NT2/D1 (cell line): Measurements from ENCODE around the gene SHCBP1L.

Source experiments
- DNase-seq: peaks from one replicate; pipeline ENCODE4 v3.0.0-alpha.2; 2011; ENCODE audit warnings: low read depth, low spot score
- H3K27me3 ChIP-seq: 2 replicates; pipeline ENCODE4 v1.6.0; 2011; ENCODE audit warnings: mild to moderate bottlenecking; ENCODE audit not compliant: insufficient read length, insufficient read depth
- H3K36me3 ChIP-seq: 2 replicates; pipeline ENCODE4 v1.6.1; 2011; ENCODE audit warnings: mild to moderate bottlenecking, low read length, mixed read lengths; ENCODE audit not compliant: insufficient read depth, insufficient read length
- H3K4me1 ChIP-seq: 2 replicates; pipeline ENCODE4 v1.5.1; 2011; ENCODE audit not compliant: insufficient read depth, insufficient read length
- H3K4me3 ChIP-seq: 2 replicates; pipeline ENCODE4 v1.5.1; 2011; ENCODE audit warnings: low read depth; ENCODE audit not compliant: insufficient read length
- H3K9ac ChIP-seq: 2 replicates; pipeline ENCODE4 v1.6.0; 2011; ENCODE audit warnings: low read depth; ENCODE audit not compliant: insufficient read length
- H3K9me3 ChIP-seq: 2 replicates; pipeline ENCODE4 v1.5.1; 2011; ENCODE audit warnings: mild to moderate bottlenecking, low read length; ENCODE audit not compliant: insufficient read depth
- SUZ12 ChIP-seq: IDR thresholded peaks from 2 replicates; pipeline ENCODE4 v1.6.1; 2011; ENCODE audit not compliant: insufficient read length, insufficient read depth; ENCODE audit errors: extremely low read depth
- YY1 ChIP-seq: IDR thresholded peaks from 2 replicates; pipeline ENCODE4 v1.6.1; 2011; ENCODE audit not compliant: insufficient read length, insufficient read depth
- ZNF274 ChIP-seq: IDR thresholded peaks from 2 replicates; pipeline ENCODE4 v1.6.1; 2011; ENCODE audit warnings: mild to moderate bottlenecking, low read depth, low read length

The SHCBP1L gene

DNA sequence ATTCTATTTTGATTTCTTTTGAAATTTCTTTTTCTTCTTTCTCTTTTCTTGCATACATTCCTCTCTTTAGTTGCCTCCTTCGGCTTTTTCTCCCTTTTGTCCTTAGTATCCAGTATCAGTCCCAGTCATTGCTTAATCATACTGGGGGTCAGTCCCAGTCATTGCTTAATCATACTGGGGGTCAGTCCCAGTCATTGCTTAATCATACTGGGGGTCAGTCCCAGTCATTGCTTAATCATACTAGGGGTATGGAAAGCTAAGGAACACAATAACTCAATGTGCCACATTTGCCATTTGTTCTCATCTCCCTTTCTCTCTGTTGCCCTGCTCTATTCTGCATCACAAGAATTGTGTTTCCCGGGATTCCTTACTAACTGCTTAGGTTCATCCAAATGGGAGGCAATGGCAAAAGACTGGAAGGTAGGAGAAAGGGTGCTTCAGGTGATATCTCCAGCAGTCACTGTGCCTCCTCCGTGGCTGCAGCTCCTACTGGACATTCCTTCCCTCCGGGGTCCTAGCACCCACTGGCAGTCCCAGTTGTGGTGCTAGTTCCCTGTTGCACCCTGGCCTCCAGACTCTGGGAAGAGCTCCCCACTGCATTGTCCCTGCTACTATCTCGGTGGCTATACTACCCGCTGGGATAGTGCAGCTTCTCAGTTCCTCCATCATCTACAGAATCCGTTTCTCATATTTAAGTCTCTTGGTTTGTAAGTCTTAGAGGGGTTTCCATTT lies 37.6 kb upstream of the SHCBP1L start:
- Histone ChIP-seq H3K4me1 (no peaks in the 10 kb centered on the region), H3K36me3 (no peaks in the 10 kb centered on the region), H3K9me3 (no peaks in the 10 kb centered on the region), H3K27me3 (no peaks in the 10 kb centered on the region), H3K4me3 (no peak overlapping the region), H3K9ac (no peak overlapping the region)
- DNase-seq, result no peak
- TF ChIP-seq ZNF274 (no peak), SUZ12 (no peak), YY1 (no peak)

DNA sequence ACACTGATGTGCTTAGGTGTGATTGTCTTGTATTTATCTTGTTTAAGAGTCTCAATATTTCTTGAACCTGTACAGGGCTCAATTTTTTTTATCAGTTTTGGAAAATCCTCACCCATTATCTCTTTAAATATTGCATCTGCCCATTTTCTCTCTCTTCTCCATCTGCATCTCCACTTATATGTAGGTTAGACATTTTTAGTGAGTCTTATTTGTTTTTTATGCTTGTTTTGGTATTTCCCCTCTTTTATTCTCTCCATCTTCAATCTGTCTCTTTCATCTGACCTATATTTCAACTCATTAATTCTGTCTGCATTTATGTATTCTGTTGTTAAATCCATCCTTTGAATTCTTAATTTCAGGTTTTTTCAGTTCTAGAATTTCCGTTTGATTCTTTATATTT lies 32.9 kb upstream of the SHCBP1L start:
- no peak overlapping the region for H3K9ac ChIP-seq
- DNase-seq, result no peak

DNA sequence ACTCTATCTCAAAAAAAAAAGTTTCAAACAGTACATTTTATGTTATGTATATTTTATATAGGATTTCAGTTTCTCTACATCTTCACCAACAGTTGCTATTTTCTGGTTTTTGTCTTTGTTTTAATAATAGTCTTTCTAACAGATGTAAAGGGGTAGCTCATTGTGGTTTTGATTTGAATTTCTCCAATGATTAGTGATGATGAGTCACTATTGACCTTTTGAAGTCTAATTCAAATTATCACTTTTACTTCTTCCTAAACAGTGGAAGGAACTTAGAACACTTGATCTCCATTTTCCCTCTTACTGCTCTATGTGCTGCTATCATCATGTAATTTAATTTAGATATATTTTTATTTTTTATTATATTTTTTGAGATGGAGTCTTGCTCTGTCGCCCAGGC lies 31.7 kb upstream of the SHCBP1L start:
- no peak overlapping the region for H3K4me3 ChIP-seq
- no peak for TF ChIP-seq SUZ12
- TF ChIP-seq YY1, result no peak
- no peak for TF ChIP-seq ZNF274
- no peaks in the 10 kb centered on the region for H3K9me3 ChIP-seq

More for the DNA sequence above, 32.9 kb upstream of the SHCBP1L start:
- TF ChIP-seq ZNF274 (no peak), SUZ12 (no peak), YY1 (no peak)
- H3K4me3 ChIP-seq, result no peak overlapping the region
- no peaks in the 10 kb centered on the region for H3K27me3 ChIP-seq
- H3K4me1 ChIP-seq, result no peaks in the 10 kb centered on the region
- H3K9me3 ChIP-seq, result no peaks in the 10 kb centered on the region
- H3K36me3 ChIP-seq, result no peaks in the 10 kb centered on the region

DNA sequence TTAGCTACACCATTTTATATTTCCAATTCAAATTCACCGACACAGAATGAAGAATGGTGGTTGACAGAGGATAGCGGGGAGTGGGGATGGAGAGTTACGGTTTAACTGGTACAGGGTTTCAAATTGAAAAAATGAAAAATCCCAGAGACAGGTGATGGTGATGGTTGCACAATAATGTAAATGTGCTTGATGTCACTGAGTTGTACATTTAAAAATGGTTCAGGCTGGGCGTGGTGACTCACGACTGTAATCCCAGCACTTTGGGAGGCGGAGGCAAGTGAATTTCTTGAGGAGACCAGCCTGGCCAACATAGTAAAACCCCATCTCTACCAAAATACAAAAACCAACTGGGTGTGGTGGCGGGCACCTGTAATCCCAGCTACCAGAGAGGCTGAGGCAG lies 31.2 kb upstream of the SHCBP1L start:
- Histone ChIP-seq H3K27me3 (no peaks in the 10 kb centered on the region), H3K4me3 (no peak overlapping the region), H3K36me3 (no peaks in the 10 kb centered on the region), H3K4me1 (no peaks in the 10 kb centered on the region), H3K9ac (no peak overlapping the region), H3K9me3 (no peaks in the 10 kb centered on the region)
- no peak for TF ChIP-seq YY1
- DNase-seq, result no peak

More for the DNA sequence above, 31.7 kb upstream of the SHCBP1L start:
- no peaks in the 10 kb centered on the region for H3K4me1 ChIP-seq
- H3K36me3 ChIP-seq, result no peaks in the 10 kb centered on the region
- no peak for DNase-seq
- H3K27me3 ChIP-seq, result no peaks in the 10 kb centered on the region
- H3K9ac ChIP-seq, result no peak overlapping the region

DNA sequence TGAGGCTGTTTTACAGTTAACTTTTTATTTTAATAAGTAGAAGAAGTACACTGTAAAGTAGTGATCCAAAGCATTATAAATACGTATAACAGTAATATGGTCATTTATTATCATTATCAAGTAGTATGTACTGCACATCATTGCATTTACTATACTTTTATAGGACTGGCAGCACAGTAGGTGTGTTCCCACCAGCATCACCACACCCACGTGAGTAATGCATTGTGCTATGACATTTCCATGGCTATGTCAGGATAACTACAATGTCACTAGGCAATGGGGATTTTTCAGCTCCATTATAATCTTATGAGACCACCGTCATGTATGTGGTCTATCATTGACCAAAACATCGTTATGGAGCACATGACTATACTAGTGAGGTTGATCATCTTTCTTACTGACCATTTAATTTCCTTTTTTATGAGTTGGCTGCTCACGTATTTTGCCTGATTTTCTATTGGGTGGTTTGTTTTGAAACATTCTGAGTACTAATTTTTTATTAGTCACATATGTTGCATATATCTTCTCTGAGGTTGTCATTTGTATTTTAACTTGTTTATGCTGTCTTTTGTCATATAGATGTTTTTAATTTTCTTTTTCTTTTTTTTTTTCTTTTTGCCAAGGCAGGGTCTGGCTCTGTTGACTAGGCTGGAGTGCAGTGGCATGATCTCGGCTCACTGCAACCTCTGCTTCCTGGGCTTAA lies 25.3 kb upstream of the SHCBP1L start:
- no peaks in the 10 kb centered on the region for H3K4me1 ChIP-seq
- H3K27me3 ChIP-seq, result no peaks in the 10 kb centered on the region
- H3K4me3 ChIP-seq, result no peak overlapping the region
- no peak for TF ChIP-seq ZNF274
- TF ChIP-seq YY1, result no peak
- no peak for TF ChIP-seq SUZ12
- no peaks in the 10 kb centered on the region for H3K9me3 ChIP-seq
- no peaks in the 10 kb centered on the region for H3K36me3 ChIP-seq
- DNase-seq, result no peak
- no peak overlapping the region for H3K9ac ChIP-seq

DNA sequence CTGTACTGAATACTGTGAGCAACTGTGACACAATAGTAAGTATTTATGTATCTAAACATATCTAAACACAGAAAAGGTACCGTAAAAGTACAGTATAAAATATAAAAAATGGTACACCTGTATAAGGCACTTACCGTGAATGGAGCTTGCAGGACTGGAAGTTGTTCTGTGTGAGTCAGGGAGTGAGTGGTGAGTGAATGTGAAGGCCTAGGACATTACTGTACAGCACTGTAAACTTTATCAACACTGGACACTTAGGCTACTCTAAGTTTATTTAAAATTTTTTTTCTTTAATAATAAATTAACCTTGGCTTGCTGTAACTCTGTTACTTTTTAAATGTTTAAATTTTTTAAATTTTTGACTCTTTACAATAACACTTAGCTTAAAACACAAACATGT lies 24.5 kb upstream of the SHCBP1L start:
- Histone ChIP-seq H3K9me3 (no peaks in the 10 kb centered on the region), H3K27me3 (no peaks in the 10 kb centered on the region), H3K4me1 (no peaks in the 10 kb centered on the region), H3K36me3 (no peaks in the 10 kb centered on the region), H3K9ac (no peak overlapping the region), H3K4me3 (no peak overlapping the region)
- DNase-seq, result no peak
- TF ChIP-seq SUZ12 (no peak), ZNF274 (no peak), YY1 (no peak)

DNA sequence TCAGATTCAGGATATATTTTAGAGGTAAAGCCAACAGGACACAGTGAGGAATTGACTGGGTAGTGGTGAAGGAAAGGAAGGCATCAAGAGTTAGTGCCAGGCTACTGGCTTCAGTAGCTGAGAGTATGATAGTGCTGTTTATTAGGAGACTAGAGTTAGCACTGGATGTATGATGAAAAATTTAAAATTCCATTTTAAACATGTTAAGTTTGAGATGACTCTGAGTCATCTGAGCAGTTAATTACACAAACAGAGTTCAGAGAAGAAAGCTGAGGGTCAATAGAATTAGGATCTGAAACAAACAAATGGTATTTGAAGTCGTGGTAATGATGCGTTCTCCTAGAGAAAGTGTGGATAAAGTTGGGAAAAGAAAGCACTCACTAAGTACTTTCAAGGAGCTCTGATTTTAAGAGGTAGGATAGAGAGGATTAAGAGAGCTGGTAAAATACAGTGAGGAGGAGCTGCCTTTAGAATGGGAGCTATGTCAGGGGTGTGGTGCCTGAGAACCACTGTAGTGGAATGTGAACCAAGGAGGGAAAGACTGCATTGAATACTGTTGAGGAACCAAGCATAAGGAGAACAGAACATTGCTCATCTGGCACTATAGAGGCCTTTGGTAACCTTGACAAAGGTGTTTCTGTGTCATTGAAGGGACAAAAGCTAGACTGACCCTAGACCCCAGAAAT lies 21.7 kb upstream of the SHCBP1L start:
- no peak overlapping the region for H3K9ac ChIP-seq
- no peaks in the 10 kb centered on the region for H3K4me1 ChIP-seq
- TF ChIP-seq ZNF274 (no peak), SUZ12 (no peak), YY1 (no peak)
- H3K9me3 ChIP-seq, result no peaks in the 10 kb centered on the region
- no peak overlapping the region for H3K4me3 ChIP-seq
- H3K27me3 ChIP-seq, result no peaks in the 10 kb centered on the region
- H3K36me3 ChIP-seq, result no peaks in the 10 kb centered on the region
- DNase-seq, result no peak
